Measurements from ENCODE around the gene TRPV5. TPM values are rescaled to one million over a fixed set of nuclear protein-coding genes. Genes with fewer than 3 reads are reported as not detected.

Gene TRPV5
- polyA plus RNA-seq, 1 experiment, result not detected

GRCh38 chr7:142913566-142913965 is 20.0 kb downstream of the TRPV5 start:
- no peak for TF ChIP-seq CTCF (IDR thresholded peaks at IDR 0.05; ENCODE audit: low read depth, low read length)
- Histone ChIP-seq H3K27me3 (ENCODE audit: control insufficient read depth, insufficient read depth, low read length) (no peaks in the 10 kb centered on the region), H3K4me3 (ENCODE audit: low read depth, low read length) (no peak overlapping the region), H3K9me3 (ENCODE audit: control insufficient read depth, insufficient read depth, low read length) (peaks cover 12% of the 10 kb centered on the region), H3K27ac (ENCODE audit: low read depth, low read length) (no peak overlapping the region)
- ChIA-PET CTCF (no interaction called here), POLR2A (no interaction called here)
- no peak for DNase-seq (ENCODE audit: low read depth, low spot score)

- no peaks in the 10 kb centered on the region for H3K27me3 ChIP-seq (ENCODE audit: control insufficient read depth, insufficient read depth, low read length)
- no peak overlapping the region for H3K27ac ChIP-seq (ENCODE audit: low read depth, low read length)
- ChIA-PET CTCF (no interaction called here), POLR2A (no interaction called here)
- no peak for DNase-seq (ENCODE audit: low read depth, low spot score)
- TF ChIP-seq CTCF (IDR thresholded peaks at IDR 0.05; ENCODE audit: low read depth, low read length), result no peak
- H3K9me3 ChIP-seq (ENCODE audit: control insufficient read depth, insufficient read depth, low read length), result peaks cover 12% of the 10 kb centered on the region
- H3K4me3 ChIP-seq (ENCODE audit: low read depth, low read length), result no peak overlapping the region
Measured at GRCh38 chr7:142913051-142913450, 20.5 kb downstream of the TRPV5 start.

GRCh38 chr7:142910481-142910880 is 23.1 kb downstream of the TRPV5 start:
- no peak overlapping the region for H3K4me3 ChIP-seq (ENCODE audit: low read depth, low read length)
- CTCF ChIA-PET, result no interaction called here
- DNase-seq (ENCODE audit: low read depth, low spot score), result no peak
- H3K27ac ChIP-seq (ENCODE audit: low read depth, low read length), result no peak overlapping the region
- POLR2A ChIA-PET, result no interaction called here
- no peaks in the 10 kb centered on the region for H3K27me3 ChIP-seq (ENCODE audit: control insufficient read depth, insufficient read depth, low read length)
- peaks cover 12% of the 10 kb centered on the region for H3K9me3 ChIP-seq (ENCODE audit: control insufficient read depth, insufficient read depth, low read length)
- no peak for TF ChIP-seq CTCF (IDR thresholded peaks at IDR 0.05; ENCODE audit: low read depth, low read length)

- Histone ChIP-seq H3K27ac (ENCODE audit: low read depth, low read length) (no peak overlapping the region), H3K4me3 (ENCODE audit: low read depth, low read length) (no peak overlapping the region), H3K27me3 (ENCODE audit: control insufficient read depth, insufficient read depth, low read length) (no peaks in the 10 kb centered on the region), H3K9me3 (ENCODE audit: control insufficient read depth, insufficient read depth, low read length) (peaks cover 12% of the 10 kb centered on the region)
- no peak for DNase-seq (ENCODE audit: low read depth, low spot score)
- ChIA-PET POLR2A (no interaction called here), CTCF (interaction anchor here (0.7 kb wide), 1 partner anchor 515 kb away, joined by 3 read pairs; no protein-coding TSS in a partner anchor)
- no peak for TF ChIP-seq CTCF (IDR thresholded peaks at IDR 0.05; ENCODE audit: low read depth, low read length)
Measured at GRCh38 chr7:142910031-142910433, 23.5 kb downstream of the TRPV5 start.

- ChIA-PET CTCF (interaction anchor here (0.7 kb wide), 1 partner anchor 514 kb away, joined by 3 read pairs; no protein-coding TSS in a partner anchor), POLR2A (no interaction called here)
- H3K4me3 ChIP-seq (ENCODE audit: low read depth, low read length), result no peak overlapping the region
- H3K27ac ChIP-seq (ENCODE audit: low read depth, low read length), result no peak overlapping the region
- no peak for TF ChIP-seq CTCF (IDR thresholded peaks at IDR 0.05; ENCODE audit: low read depth, low read length)
- H3K27me3 ChIP-seq (ENCODE audit: control insufficient read depth, insufficient read depth, low read length), result no peaks in the 10 kb centered on the region
- no peak for DNase-seq (ENCODE audit: low read depth, low spot score)
- H3K9me3 ChIP-seq (ENCODE audit: control insufficient read depth, insufficient read depth, low read length), result peaks cover 16% of the 10 kb centered on the region
Measured at GRCh38 chr7:142908921-142909890, 24.3 kb downstream of the TRPV5 start.

All from AG04450 (cell line).